A549 (cell line): ENCODE results near the gene PRMT3.

ENCODE experiments used
- CHD2 ChIP-seq: fragments of 150-350 bp; IDR thresholded peaks from 2 replicates; pipeline ENCODE4 v1.6.1; 2014; ENCODE audit warnings: low read length; ENCODE audit not compliant: partially characterized antibody
- ELK1 ChIP-seq: fragments of 150-350 bp; IDR thresholded peaks from 2 replicates; pipeline ENCODE4 v1.6.1; 2014; ENCODE audit warnings: low read depth, mild to moderate bottlenecking, low read length
- JUN ChIP-seq, 2 experiments: fragments of >200 bp; sonication (Bioruptor Twin); formaldehyde crosslinking; IDR thresholded peaks; 2 replicates in 1 of 2; 3 replicates in 1 of 2; pipeline ENCODE4 v1.6.1; 2016 to 2017
- MAZ ChIP-seq: fragments of 150-350 bp; IDR thresholded peaks from 2 replicates; pipeline ENCODE4 v1.6.1; 2014; ENCODE audit warnings: antibody characterized with exemption, low read depth, low read length, borderline replicate concordance
- MYC ChIP-seq: IDR thresholded peaks from 2 replicates; pipeline ENCODE4 v1.6.1; 2012; ENCODE audit warnings: mild to moderate bottlenecking, inconsistent platforms, low read length, improper control_type of control experiment, borderline replicate concordance
- NPAS2 ChIP-seq: fragments of 250-450 bp; sonication (Bioruptor Pico); IDR thresholded peaks from 2 replicates; pipeline ENCODE4 v1.8.0; 2022; ENCODE audit warnings: mild to moderate bottlenecking, moderate library complexity, borderline replicate concordance
- PBX3 ChIP-seq: IDR thresholded peaks from 2 replicates; pipeline ENCODE4 v1.6.1; 2012
- POLR2A ChIP-seq: IDR thresholded peaks from 2 replicates; pipeline ENCODE4 v1.6.1; 2012; ENCODE audit warnings: mild to moderate bottlenecking, low read length
- RAD21 ChIP-seq, 2 experiments: fragments of >200 bp in 1 of 2; sonication (Bioruptor Twin) in 1 of 2; formaldehyde crosslinking in 1 of 2; IDR thresholded peaks in 1 of 2; conservative IDR thresholded peaks in 1 of 2; 2 replicates in 1 of 2; 3 replicates in 1 of 2; pipeline ENCODE4 v1.6.1; 2012 to 2018; ENCODE audit warnings: inconsistent platforms in 1 of 2
- SREBF2 ChIP-seq: fragments of 450-650 bp; IDR thresholded peaks from 2 replicates; pipeline ENCODE4 v1.6.1; 2014; ENCODE audit warnings: mild to moderate bottlenecking, moderate library complexity
- TF ChIP-seq, protein P1 (sequence below): IDR thresholded peaks from 2 replicates; pipeline ENCODE4 v1.6.1; 2012
- TF ChIP-seq, protein P2 (sequence below): fragments of >200 bp; sonication (Bioruptor Twin); formaldehyde crosslinking; IDR thresholded peaks from 3 replicates; pipeline ENCODE4 v1.5.1; 2016
- TF ChIP-seq, protein P3 (sequence below): fragments of 450-650 bp; IDR thresholded peaks from 2 replicates; pipeline ENCODE4 v1.6.1; 2014; ENCODE audit warnings: antibody characterized with exemption

DNA sequence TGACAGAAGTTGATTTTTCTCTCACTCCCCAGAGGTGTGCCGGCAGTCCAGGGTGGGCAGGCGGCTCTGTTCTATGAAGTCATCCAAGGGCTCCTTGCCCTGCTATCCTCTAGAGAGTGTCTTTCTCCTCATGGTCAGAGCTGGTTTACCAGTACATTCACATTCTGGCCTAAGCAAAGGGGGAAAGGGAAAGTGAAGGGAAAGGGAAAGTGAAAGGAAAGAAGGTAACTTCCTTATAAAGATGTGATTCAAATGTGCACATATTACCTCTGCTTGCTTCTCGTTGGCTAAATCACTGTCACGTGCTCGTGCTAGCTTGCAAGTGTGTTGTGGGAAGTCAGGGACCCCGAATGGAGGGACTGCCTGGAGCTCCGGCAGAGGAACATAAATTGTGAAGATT lies 26.9 kb upstream of the PRMT3 start:
- TF ChIP-seq, protein P1, sequence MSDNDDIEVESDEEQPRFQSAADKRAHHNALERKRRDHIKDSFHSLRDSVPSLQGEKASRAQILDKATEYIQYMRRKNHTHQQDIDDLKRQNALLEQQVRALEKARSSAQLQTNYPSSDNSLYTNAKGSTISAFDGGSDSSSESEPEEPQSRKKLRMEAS = no peak
- TF ChIP-seq SREBF2 (no peak), POLR2A (no peak), PBX3 (no peak), JUN (IDR thresholded peaks at IDR 0.05) (no peak), RAD21 (conservative IDR thresholded peaks at IDR 0.05 in 1 of 2, IDR thresholded peaks at IDR 0.05 in 1 of 2) (no peak), CHD2 (no peak), MAZ (no peak), MYC (no peak), NPAS2 (CRISPR knock-in tag) (no peak), ELK1 (no peak)
- TF ChIP-seq, protein P2, sequence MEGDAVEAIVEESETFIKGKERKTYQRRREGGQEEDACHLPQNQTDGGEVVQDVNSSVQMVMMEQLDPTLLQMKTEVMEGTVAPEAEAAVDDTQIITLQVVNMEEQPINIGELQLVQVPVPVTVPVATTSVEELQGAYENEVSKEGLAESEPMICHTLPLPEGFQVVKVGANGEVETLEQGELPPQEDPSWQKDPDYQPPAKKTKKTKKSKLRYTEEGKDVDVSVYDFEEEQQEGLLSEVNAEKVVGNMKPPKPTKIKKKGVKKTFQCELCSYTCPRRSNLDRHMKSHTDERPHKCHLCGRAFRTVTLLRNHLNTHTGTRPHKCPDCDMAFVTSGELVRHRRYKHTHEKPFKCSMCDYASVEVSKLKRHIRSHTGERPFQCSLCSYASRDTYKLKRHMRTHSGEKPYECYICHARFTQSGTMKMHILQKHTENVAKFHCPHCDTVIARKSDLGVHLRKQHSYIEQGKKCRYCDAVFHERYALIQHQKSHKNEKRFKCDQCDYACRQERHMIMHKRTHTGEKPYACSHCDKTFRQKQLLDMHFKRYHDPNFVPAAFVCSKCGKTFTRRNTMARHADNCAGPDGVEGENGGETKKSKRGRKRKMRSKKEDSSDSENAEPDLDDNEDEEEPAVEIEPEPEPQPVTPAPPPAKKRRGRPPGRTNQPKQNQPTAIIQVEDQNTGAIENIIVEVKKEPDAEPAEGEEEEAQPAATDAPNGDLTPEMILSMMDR = no peak
- TF ChIP-seq, protein P3, sequence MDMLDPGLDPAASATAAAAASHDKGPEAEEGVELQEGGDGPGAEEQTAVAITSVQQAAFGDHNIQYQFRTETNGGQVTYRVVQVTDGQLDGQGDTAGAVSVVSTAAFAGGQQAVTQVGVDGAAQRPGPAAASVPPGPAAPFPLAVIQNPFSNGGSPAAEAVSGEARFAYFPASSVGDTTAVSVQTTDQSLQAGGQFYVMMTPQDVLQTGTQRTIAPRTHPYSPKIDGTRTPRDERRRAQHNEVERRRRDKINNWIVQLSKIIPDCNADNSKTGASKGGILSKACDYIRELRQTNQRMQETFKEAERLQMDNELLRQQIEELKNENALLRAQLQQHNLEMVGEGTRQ = no peak
